Measurements from ENCODE around the gene TAS2R9. TPM values are rescaled to one million over a fixed set of nuclear protein-coding genes. Genes with fewer than 3 reads are reported as not detected.

The TAS2R9 gene
- total RNA-seq, 1 experiment from 2014 or later = not detected

DNA sequence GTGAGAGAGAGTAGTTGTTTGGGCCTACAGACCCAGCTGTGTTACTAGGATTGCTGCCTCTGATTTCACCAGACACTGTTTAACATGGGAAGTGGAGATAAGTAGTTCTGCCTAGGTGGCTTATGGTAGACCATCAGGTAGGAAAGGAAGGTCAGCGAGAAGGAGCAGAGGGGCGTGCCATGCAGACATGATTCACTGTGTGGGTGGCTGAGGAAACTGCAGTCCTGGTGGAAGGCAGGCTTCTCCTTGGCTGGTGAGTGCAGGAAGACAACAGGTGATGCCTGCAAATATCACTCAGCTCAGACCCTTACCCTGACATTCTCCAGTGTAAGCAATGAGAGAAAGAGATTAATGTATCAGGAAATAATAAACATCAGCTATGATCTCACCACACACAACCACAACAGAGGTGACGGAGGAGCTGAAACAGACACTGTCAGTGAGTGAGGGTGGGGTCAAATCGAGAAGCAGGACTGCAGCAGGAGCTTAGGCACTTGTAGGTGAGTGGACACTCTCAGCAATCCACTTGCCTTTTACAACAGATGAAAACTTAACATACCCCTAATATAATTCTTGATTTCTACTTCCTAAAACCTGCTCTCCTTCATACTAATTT is 41.4 kb upstream of the TAS2R9 start:
- peaks cover 8% of the 10 kb centered on the region for H3K9me3 Mint-ChIP-seq (ENCODE audit: unreplicated experiment)
- no peak for TF ChIP-seq CTCF (IDR thresholded peaks at IDR 0.05; ENCODE audit: insufficient read depth in 1 of 2, low read depth in 1 of 2, low read length in 1 of 2, severe bottlenecking in 1 of 2, unreplicated experiment in 1 of 2)
- no peaks in the 10 kb centered on the region for H3K4me1 Mint-ChIP-seq (ENCODE audit: low read depth, unreplicated experiment)
- ChIA-PET POLR2A (no interaction called here), CTCF (no interaction called here)
- H3K36me3 Mint-ChIP-seq (ENCODE audit: insufficient read depth, unreplicated experiment) = peaks cover 9% of the 10 kb centered on the region
- no peak overlapping the region for H3K4me3 ChIP-seq (ENCODE audit: low read depth, low read length)
- DNase-seq = no peak
- H3K27ac Mint-ChIP-seq (ENCODE audit: unreplicated experiment) = no peak overlapping the region
- H3K27me3 ChIP-seq (replicated peaks; ENCODE audit: control insufficient read depth, insufficient read depth, low read length) = no peaks in the 10 kb centered on the region
- intact Hi-C loops (cut with micrococcal nuclease; ENCODE audit: unreplicated experiment) = no loop called here
- BruUV-seq (replicated peaks) = no TSS peak
- no peaks in the 10 kb centered on the region for H3K27me3 Mint-ChIP-seq (ENCODE audit: insufficient read depth, unreplicated experiment)
- H3K36me3 ChIP-seq (ENCODE audit: control insufficient read depth, insufficient read depth, low read length) = 0 out of 2 replicates have a peak, but pooled peaks cover 2% of the 10 kb centered on the region
- H3K4me3 Mint-ChIP-seq (ENCODE audit: unreplicated experiment) = no peak overlapping the region
- H3K9me3 ChIP-seq = peaks cover 12% of the 10 kb centered on the region
- H3K4me1 ChIP-seq = no peaks in the 10 kb centered on the region

- no peak for DNase-seq
- no peaks in the 10 kb centered on the region for H3K9me3 Mint-ChIP-seq (ENCODE audit: unreplicated experiment)
- Histone ChIP-seq H3K36me3 (ENCODE audit: control insufficient read depth, insufficient read depth, low read length) (no peaks in the 10 kb centered on the region), H3K27me3 (replicated peaks; ENCODE audit: control insufficient read depth, insufficient read depth, low read length) (no peaks in the 10 kb centered on the region), H3K9me3 (no peaks in the 10 kb centered on the region), H3K4me1 (0 out of 2 replicates have a peak, but pooled peaks cover 4% of the 10 kb centered on the region), H3K4me3 (ENCODE audit: low read depth, low read length) (no peak within 1 kb of the TSS)
- TF ChIP-seq CTCF (IDR thresholded peaks at IDR 0.05; ENCODE audit: insufficient read depth in 1 of 2, low read depth in 1 of 2, low read length in 1 of 2, severe bottlenecking in 1 of 2, unreplicated experiment in 1 of 2) = no peak
- no peaks in the 10 kb centered on the region for H3K36me3 Mint-ChIP-seq (ENCODE audit: insufficient read depth, unreplicated experiment)
- POLR2A ChIA-PET = no interaction called here
- no peak within 1 kb of the TSS for H3K27ac Mint-ChIP-seq (ENCODE audit: unreplicated experiment)
- H3K27me3 Mint-ChIP-seq (ENCODE audit: insufficient read depth, unreplicated experiment) = no peaks in the 10 kb centered on the region
- CTCF ChIA-PET = no interaction called here
- intact Hi-C loops (cut with micrococcal nuclease; ENCODE audit: unreplicated experiment) = no loop called here
- H3K4me1 Mint-ChIP-seq (ENCODE audit: low read depth, unreplicated experiment) = no peaks in the 10 kb centered on the region
- BruUV-seq (replicated peaks) = no TSS peak
- no peak within 1 kb of the TSS for H3K4me3 Mint-ChIP-seq (ENCODE audit: unreplicated experiment)
Observed at GRCh38 chr12:10849425-10849878, 39.5 kb upstream of the TAS2R9 start, which contains the start of gene PRR4. TSS of gene PRR4 (minus strand) at chr12:10849475. CDS start at chr12:10849437, 38 bp downstream.

- ChIA-PET CTCF (no interaction called here), POLR2A (no interaction called here)
- H3K4me3 ChIP-seq (ENCODE audit: low read depth, low read length) = no peak overlapping the region
- no peaks in the 10 kb centered on the region for H3K36me3 Mint-ChIP-seq (ENCODE audit: insufficient read depth, unreplicated experiment)
- H3K9me3 ChIP-seq = no peaks in the 10 kb centered on the region
- intact Hi-C loops (cut with micrococcal nuclease; ENCODE audit: unreplicated experiment) = no loop called here
- H3K27me3 ChIP-seq (replicated peaks; ENCODE audit: control insufficient read depth, insufficient read depth, low read length) = no peaks in the 10 kb centered on the region
- H3K4me1 ChIP-seq = 0 out of 2 replicates have a peak, but pooled peaks cover 5% of the 10 kb centered on the region
- H3K36me3 ChIP-seq (ENCODE audit: control insufficient read depth, insufficient read depth, low read length) = no peaks in the 10 kb centered on the region
- no TSS peak for BruUV-seq (replicated peaks)
- H3K9me3 Mint-ChIP-seq (ENCODE audit: unreplicated experiment) = no peaks in the 10 kb centered on the region
- H3K27ac Mint-ChIP-seq (ENCODE audit: unreplicated experiment) = no peak overlapping the region
- no peak for DNase-seq
- no peak overlapping the region for H3K4me3 Mint-ChIP-seq (ENCODE audit: unreplicated experiment)
- TF ChIP-seq CTCF (IDR thresholded peaks at IDR 0.05; ENCODE audit: insufficient read depth in 1 of 2, low read depth in 1 of 2, low read length in 1 of 2, severe bottlenecking in 1 of 2, unreplicated experiment in 1 of 2) = no peak
- H3K27me3 Mint-ChIP-seq (ENCODE audit: insufficient read depth, unreplicated experiment) = no peaks in the 10 kb centered on the region
- no peaks in the 10 kb centered on the region for H3K4me1 Mint-ChIP-seq (ENCODE audit: low read depth, unreplicated experiment)
Observed at GRCh38 chr12:10847744-10848143, 37.8 kb upstream of the TAS2R9 start.

Measured in Caco-2 (cell line).